ENCODE results near the gene FHL3. TPM values are rescaled to one million over a fixed set of nuclear protein-coding genes. Genes with fewer than 3 reads are reported as not detected.

FHL3 gene
- total and polyA plus RNA-seq, 9 of the 15 experiments (the other 6 are each of a cell fraction or from before 2014, with no cell fraction given) = 6.1 to 144 (median 34.1) TPM

GRCh38 chr1:38009088-38009840, 4.0 kb upstream of the FHL3 start (continued):
- TF ChIP-seq CEBPZ (IDR thresholded peaks at IDR 0.05; ENCODE audit: borderline replicate concordance, low read depth, low read length) (no peak), PRPF4 (IDR thresholded peaks at IDR 0.05; ENCODE audit: insufficient read depth, low read depth, low read length, poor library complexity, severe bottlenecking) (no peak), CLOCK (CRISPR knock-in tag; IDR thresholded peaks at IDR 0.05; ENCODE audit: borderline replicate concordance) (no peak), ZNF184 (CRISPR knock-in tag; IDR thresholded peaks at IDR 0.05) (no peak), RBM17 (IDR thresholded peaks at IDR 0.05; ENCODE audit: borderline replicate concordance, low read depth, low read length) (no peak), GTF2B (IDR thresholded peaks at IDR 0.05; ENCODE audit: extremely low read depth, insufficient read length) (no peak), RBM25 (IDR thresholded peaks at IDR 0.05; ENCODE audit: low read depth, low read length, severe bottlenecking) (no peak), KAT8 (IDR thresholded peaks at IDR 0.05; ENCODE audit: low read depth) (no peak), DNMT1 (IDR thresholded peaks at IDR 0.05) (no peak), ZFX (CRISPR knock-in tag; IDR thresholded peaks at IDR 0.05) (peak; percentile 82), DEAF1 (CRISPR knock-in tag; IDR thresholded peaks at IDR 0.05) (no peak), EGR1 (conservative IDR thresholded peaks at IDR 0.05) (no peak), SRSF1 (IDR thresholded peaks at IDR 0.05; ENCODE audit: low read depth, low read length) (no peak)
- TF ChIP-seq, protein P1, sequence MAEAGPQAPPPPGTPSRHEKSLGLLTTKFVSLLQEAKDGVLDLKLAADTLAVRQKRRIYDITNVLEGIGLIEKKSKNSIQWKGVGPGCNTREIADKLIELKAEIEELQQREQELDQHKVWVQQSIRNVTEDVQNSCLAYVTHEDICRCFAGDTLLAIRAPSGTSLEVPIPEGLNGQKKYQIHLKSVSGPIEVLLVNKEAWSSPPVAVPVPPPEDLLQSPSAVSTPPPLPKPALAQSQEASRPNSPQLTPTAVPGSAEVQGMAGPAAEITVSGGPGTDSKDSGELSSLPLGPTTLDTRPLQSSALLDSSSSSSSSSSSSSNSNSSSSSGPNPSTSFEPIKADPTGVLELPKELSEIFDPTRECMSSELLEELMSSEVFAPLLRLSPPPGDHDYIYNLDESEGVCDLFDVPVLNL (CRISPR knock-in tag; IDR thresholded peaks at IDR 0.05; ENCODE audit: low read depth) = no peak
- TF ChIP-seq, protein P2, sequence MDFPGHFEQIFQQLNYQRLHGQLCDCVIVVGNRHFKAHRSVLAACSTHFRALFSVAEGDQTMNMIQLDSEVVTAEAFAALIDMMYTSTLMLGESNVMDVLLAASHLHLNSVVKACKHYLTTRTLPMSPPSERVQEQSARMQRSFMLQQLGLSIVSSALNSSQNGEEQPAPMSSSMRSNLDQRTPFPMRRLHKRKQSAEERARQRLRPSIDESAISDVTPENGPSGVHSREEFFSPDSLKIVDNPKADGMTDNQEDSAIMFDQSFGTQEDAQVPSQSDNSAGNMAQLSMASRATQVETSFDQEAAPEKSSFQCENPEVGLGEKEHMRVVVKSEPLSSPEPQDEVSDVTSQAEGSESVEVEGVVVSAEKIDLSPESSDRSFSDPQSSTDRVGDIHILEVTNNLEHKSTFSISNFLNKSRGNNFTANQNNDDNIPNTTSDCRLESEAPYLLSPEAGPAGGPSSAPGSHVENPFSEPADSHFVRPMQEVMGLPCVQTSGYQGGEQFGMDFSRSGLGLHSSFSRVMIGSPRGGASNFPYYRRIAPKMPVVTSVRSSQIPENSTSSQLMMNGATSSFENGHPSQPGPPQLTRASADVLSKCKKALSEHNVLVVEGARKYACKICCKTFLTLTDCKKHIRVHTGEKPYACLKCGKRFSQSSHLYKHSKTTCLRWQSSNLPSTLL (IDR thresholded peaks at IDR 0.05) = no peak
